ENCODE data around the gene NYAP1.
"Not testable (repeated sequence)": the region's sequence is repeated elsewhere in the genome, so short reads cannot be mapped to it uniquely, and the experiment has no call there.

Gene NYAP1

DNA sequence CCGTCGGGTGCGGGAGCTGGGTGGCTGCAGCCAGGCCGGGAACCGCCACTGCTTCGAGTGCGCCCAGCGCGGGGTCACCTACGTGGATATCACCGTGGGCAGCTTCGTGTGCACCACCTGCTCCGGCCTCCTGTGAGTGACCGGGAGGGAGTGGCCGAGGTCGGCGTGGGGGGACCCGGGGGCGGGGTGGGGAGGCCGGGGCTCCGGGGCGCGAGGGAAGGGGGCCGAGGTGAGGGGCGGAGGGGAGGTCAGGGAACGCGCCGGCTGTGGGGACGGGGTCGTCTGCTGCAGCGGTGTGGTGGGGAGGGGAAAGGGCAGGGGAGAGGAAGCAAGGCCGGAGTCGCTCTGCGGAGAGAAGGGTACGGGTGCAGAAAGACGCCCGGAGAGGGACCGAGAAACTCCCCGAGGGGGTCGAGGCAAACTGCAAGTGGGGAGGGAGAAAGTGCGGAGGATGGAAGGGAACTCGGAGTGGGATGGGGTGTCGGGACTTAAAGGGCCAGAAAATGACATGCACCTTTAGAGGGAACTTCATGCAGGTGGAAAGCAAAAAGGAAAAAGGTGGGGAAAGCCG is 55.8 kb downstream of the NYAP1 start (continued):
- TF ChIP-seq, protein P1, sequence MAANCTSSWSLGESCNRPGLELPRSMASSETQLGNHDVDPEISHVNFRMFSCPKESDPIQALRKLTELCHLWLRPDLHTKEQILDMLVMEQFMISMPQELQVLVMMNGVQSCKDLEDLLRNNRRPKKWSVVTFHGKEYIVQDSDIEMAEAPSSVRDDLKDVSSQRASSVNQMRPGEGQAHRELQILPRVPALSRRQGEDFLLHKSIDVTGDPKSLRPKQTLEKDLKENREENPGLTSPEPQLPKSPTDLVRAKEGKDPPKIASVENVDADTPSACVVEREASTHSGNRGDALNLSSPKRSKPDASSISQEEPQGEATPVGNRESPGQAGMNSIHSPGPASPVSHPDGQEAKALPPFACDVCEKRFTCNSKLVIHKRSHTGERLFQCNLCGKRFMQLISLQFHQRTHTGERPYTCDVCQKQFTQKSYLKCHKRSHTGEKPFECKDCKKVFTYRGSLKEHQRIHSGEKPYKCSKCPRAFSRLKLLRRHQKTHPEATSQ (tag by site-specific recombination; IDR thresholded peaks at IDR 0.05): 0 out of 2 replicates have a peak, but pooled peaks have one; percentile 60
- 0 out of 2 replicates have a peak, but pooled peaks have one; percentile 16 for TF ChIP-seq MYNN (tag by site-specific recombination; IDR thresholded peaks at IDR 0.05; ENCODE audit: borderline replicate concordance)
- no peak for TF ChIP-seq ZNF558 (tag by site-specific recombination; IDR thresholded peaks at IDR 0.05)
- no peak for TF ChIP-seq ZNF184 (tag by site-specific recombination; IDR thresholded peaks at IDR 0.05)
- TF ChIP-seq ZNF621 (tag by site-specific recombination; IDR thresholded peaks at IDR 0.05): no peak
- 0 out of 2 replicates have a peak, but pooled peaks have one; percentile 4 for TF ChIP-seq ZNF76 (tag by site-specific recombination; IDR thresholded peaks at IDR 0.05; ENCODE audit: borderline replicate concordance, low read depth)
- TF ChIP-seq, protein P2, sequence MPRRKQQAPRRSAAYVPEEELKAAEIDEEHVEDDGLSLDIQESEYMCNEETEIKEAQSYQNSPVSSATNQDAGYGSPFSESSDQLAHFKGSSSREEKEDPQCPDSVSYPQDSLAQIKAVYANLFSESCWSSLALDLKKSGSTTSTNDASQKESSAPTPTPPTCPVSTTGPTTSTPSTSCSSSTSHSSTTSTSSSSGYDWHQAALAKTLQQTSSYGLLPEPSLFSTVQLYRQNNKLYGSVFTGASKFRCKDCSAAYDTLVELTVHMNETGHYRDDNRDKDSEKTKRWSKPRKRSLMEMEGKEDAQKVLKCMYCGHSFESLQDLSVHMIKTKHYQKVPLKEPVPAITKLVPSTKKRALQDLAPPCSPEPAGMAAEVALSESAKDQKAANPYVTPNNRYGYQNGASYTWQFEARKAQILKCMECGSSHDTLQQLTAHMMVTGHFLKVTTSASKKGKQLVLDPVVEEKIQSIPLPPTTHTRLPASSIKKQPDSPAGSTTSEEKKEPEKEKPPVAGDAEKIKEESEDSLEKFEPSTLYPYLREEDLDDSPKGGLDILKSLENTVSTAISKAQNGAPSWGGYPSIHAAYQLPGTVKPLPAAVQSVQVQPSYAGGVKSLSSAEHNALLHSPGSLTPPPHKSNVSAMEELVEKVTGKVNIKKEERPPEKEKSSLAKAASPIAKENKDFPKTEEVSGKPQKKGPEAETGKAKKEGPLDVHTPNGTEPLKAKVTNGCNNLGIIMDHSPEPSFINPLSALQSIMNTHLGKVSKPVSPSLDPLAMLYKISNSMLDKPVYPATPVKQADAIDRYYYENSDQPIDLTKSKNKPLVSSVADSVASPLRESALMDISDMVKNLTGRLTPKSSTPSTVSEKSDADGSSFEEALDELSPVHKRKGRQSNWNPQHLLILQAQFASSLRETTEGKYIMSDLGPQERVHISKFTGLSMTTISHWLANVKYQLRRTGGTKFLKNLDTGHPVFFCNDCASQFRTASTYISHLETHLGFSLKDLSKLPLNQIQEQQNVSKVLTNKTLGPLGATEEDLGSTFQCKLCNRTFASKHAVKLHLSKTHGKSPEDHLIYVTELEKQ (tag by site-specific recombination; IDR thresholded peaks at IDR 0.05; ENCODE audit: borderline replicate concordance): no peak
- TF ChIP-seq ZNF114 (tag by site-specific recombination; IDR thresholded peaks at IDR 0.05): no peak
- TF ChIP-seq ZFP69B (tag by site-specific recombination; IDR thresholded peaks at IDR 0.05): no peak
- TF ChIP-seq ZNF341 (tag by site-specific recombination; IDR thresholded peaks at IDR 0.05; ENCODE audit: low read depth): peak; percentile 93
- TF ChIP-seq, protein P3, sequence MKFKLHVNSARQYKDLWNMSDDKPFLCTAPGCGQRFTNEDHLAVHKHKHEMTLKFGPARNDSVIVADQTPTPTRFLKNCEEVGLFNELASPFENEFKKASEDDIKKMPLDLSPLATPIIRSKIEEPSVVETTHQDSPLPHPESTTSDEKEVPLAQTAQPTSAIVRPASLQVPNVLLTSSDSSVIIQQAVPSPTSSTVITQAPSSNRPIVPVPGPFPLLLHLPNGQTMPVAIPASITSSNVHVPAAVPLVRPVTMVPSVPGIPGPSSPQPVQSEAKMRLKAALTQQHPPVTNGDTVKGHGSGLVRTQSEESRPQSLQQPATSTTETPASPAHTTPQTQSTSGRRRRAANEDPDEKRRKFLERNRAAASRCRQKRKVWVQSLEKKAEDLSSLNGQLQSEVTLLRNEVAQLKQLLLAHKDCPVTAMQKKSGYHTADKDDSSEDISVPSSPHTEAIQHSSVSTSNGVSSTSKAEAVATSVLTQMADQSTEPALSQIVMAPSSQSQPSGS (tag by site-specific recombination; IDR thresholded peaks at IDR 0.05; ENCODE audit: low read depth): no peak
- TF ChIP-seq, protein P4, sequence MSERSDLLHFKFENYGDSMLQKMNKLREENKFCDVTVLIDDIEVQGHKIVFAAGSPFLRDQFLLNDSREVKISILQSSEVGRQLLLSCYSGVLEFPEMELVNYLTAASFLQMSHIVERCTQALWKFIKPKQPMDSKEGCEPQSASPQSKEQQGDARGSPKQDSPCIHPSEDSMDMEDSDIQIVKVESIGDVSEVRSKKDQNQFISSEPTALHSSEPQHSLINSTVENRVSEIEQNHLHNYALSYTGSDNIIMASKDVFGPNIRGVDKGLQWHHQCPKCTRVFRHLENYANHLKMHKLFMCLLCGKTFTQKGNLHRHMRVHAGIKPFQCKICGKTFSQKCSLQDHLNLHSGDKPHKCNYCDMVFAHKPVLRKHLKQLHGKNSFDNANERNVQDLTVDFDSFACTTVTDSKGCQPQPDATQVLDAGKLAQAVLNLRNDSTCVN (tag by site-specific recombination; optimal IDR thresholded peaks at IDR 0.05): no peak
- no peak for TF ChIP-seq TRIM28 (IDR thresholded peaks at IDR 0.05; ENCODE audit: borderline replicate concordance, low read length)

DNA sequence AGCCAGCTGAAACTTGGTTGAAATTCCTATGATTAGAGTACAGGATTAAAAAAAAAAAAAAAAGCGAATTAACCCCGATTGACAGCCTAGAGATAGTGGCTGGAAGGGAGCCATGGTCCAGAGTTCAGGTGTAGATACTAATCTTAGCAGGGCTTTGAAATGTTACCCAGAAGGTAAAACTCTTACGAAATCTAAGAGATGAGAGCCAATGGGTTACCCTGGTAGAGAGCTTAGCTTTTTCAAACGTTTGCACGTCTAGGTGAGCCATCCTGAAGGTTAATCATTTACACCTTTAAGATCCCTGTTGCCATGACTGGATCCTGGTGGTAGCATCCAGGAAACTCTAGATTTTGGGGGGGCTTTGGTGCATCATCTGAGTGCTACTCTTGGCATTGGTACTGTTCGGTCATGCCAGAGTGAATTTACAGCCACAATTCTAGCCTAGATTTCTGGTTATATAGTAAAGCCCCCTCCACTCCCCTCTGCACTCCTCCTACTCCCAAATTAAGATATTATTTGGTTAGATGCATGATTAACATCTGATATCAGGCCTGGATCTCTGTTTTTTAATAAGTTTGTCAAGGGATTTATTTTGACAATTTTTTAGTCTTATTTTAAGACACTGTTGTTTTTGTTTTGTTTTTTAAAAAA is 56.5 kb downstream of the NYAP1 start:
- Histone ChIP-seq H3K36me3 (ENCODE audit: control insufficient read depth in 2 of 2, insufficient read depth in 1 of 2, low read length in 2 of 2) (no peaks in the 10 kb centered on the region), H3K27ac (ENCODE audit: extremely low read depth, low read depth, low read length) (no peak overlapping the region), H3K9me3 (ENCODE audit: control insufficient read depth, insufficient read depth, low read depth, low read length) (no peaks in the 10 kb centered on the region), H3K4me1 (ENCODE audit: control insufficient read depth, insufficient read depth, low read length) (peaks cover 14% of the 10 kb centered on the region), H3K4me3 (ENCODE audit: low read depth, low read length) (peak overlapping the region; percentile 79)
- TF ChIP-seq ZNF830 (tag by site-specific recombination; IDR thresholded peaks at IDR 0.05; ENCODE audit: low read depth): no peak
- no peak for TF ChIP-seq MYNN (tag by site-specific recombination; IDR thresholded peaks at IDR 0.05; ENCODE audit: borderline replicate concordance)
- ChIA-PET POLR2A (no interaction called here), CTCF (interaction anchor here (0.5 kb wide), 1 partner anchor 75 kb away, joined by 3 read pairs; no protein-coding TSS in a partner anchor)

DNA sequence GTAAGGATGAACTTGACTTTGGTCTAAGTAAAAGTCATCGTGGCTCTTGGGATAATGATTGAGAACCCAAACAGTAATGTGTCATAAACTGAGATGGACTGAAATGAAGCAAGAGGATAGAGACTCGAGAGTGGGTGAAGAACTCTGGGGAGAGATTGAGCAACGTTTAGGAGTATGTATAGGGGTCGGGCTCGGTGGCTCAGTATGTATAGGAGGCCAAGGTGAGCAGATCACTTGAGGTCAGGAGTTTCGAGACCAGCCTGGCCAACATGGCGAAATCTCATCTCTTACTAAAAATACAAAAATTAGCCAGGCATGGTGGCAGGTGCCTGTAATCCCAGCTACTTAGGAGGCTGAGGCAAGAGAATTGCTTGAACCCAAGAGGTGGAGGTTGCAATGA is 57.6 kb downstream of the NYAP1 start:
- CTCF ChIA-PET: interaction anchor here (0.6 to 2.9 kb wide), 3 partner anchors 19 to 533 kb away, joined by 3 to 20 read pairs (median 5); no protein-coding TSS in a partner anchor
- H3K4me3 ChIP-seq (ENCODE audit: low read depth, low read length); POLR2A ChIA-PET: not testable (repeated sequence)

More for the DNA sequence above, 57.6 kb downstream of the NYAP1 start:
- H3K9me3 ChIP-seq (ENCODE audit: control insufficient read depth, insufficient read depth, low read depth, low read length); H3K27ac ChIP-seq (ENCODE audit: extremely low read depth, low read depth, low read length); H3K36me3 ChIP-seq (ENCODE audit: control insufficient read depth in 2 of 2, insufficient read depth in 1 of 2, low read length in 2 of 2): not testable (repeated sequence)
- peaks cover 25% of the 10 kb centered on the region for H3K4me1 ChIP-seq (ENCODE audit: control insufficient read depth, insufficient read depth, low read length)
